GM23248 (cell line): Measurements from ENCODE around the gene NAB1. TPM values are rescaled to one million over a fixed set of nuclear protein-coding genes. Genes with fewer than 3 reads are reported as not detected.

Experiments used
- DNase-seq: peaks from one replicate; pipeline ENCODE4 v3.0.0-alpha.2; 2015
- H2AFZ ChIP-seq: fragments of 200-600 bp; sonication (generic); 2 replicates; pipeline ENCODE4 v1.6.1; 2016; ENCODE audit warnings: antibody characterized with exemption
- H3F3A ChIP-seq: fragments of 200-600 bp; sonication (generic); 2 replicates; pipeline ENCODE4 v1.6.1; 2016; ENCODE audit warnings: mild to moderate bottlenecking, antibody characterized with exemption, mixed run types; ENCODE audit not compliant: insufficient read depth
- H3K27ac ChIP-seq: fragments of 200-600 bp; sonication (generic); 2 replicates; pipeline ENCODE4 v1.5.1; 2016; ENCODE audit warnings: mild to moderate bottlenecking
- H3K27me3 ChIP-seq: fragments of 200-600 bp; sonication (generic); replicated peaks from 2 replicates; pipeline ENCODE4 v1.6.1; 2016; ENCODE audit warnings: mild to moderate bottlenecking; ENCODE audit not compliant: insufficient read depth
- H3K36me3 ChIP-seq: fragments of 200-600 bp; sonication (generic); 2 replicates; pipeline ENCODE4 v1.6.1; 2016; ENCODE audit warnings: low read depth, mild to moderate bottlenecking
- H3K4me1 ChIP-seq: fragments of 200-600 bp; sonication (generic); 2 replicates; pipeline ENCODE4 v1.6.1; 2016; ENCODE audit warnings: mild to moderate bottlenecking; ENCODE audit not compliant: insufficient read depth
- H3K4me2 ChIP-seq: fragments of 200-600 bp; sonication (generic); one replicate; pipeline ENCODE4 v1.6.1; 2016; ENCODE audit warnings: mild to moderate bottlenecking; ENCODE audit not compliant: unreplicated experiment
- H3K4me3 ChIP-seq: fragments of 200-600 bp; sonication (generic); 2 replicates; pipeline ENCODE4 v1.5.1; 2016; ENCODE audit warnings: mild to moderate bottlenecking
- H3K79me2 ChIP-seq: fragments of 200-600 bp; sonication (generic); 2 replicates; pipeline ENCODE4 v1.6.1; 2016; ENCODE audit warnings: mild to moderate bottlenecking; ENCODE audit not compliant: insufficient read depth
- H3K9ac ChIP-seq: fragments of 200-600 bp; sonication (generic); 2 replicates; pipeline ENCODE4 v1.6.1; 2016; ENCODE audit warnings: mild to moderate bottlenecking
- H3K9me2 ChIP-seq: fragments of 200-600 bp; sonication (generic); 2 replicates; pipeline ENCODE4 v1.6.1; 2016; ENCODE audit warnings: mixed run types, mild to moderate bottlenecking, moderate library complexity; ENCODE audit not compliant: insufficient read depth
- H3K9me3 ChIP-seq: fragments of 200-600 bp; sonication (generic); one replicate; pipeline ENCODE4 v1.6.1; 2017; ENCODE audit warnings: low read depth
- H4K20me1 ChIP-seq: fragments of 200-600 bp; sonication (generic); 2 replicates; pipeline ENCODE4 v1.6.0; 2016; ENCODE audit not compliant: insufficient read depth
- EZH2 ChIP-seq: fragments of 200-600 bp; sonication (generic); IDR thresholded peaks from 2 replicates; pipeline ENCODE4 v1.6.1; 2018; ENCODE audit warnings: antibody characterized with exemption, mild to moderate bottlenecking; ENCODE audit not compliant: insufficient read depth, poor library complexity, severe bottlenecking
- EZH2phosphoT487 ChIP-seq: fragments of 200-600 bp; sonication (generic); IDR thresholded peaks from 2 replicates; pipeline ENCODE4 v1.6.1; 2018; ENCODE audit warnings: antibody characterized with exemption, moderate library complexity, mild to moderate bottlenecking, low read depth; ENCODE audit not compliant: insufficient read depth
- whole genome bisulfite sequencing, 2 experiments: methylation state at CpG; one replicate each; pipeline ENCODE4 v1.1.6; 2015 to 2017; ENCODE audit warnings: low lambda C conversion rate in 2 of 2, low coverage in 1 of 2; ENCODE audit errors: missing lambda C conversion rate in 2 of 2; 5-methylcytosine and 5-hydroxymethylcytosine counted together
- in situ Hi-C: fragments of 300-500 bp; cut with MboI; formaldehyde crosslinking; loops from 2 replicates; pipeline ENCODE4 v1.15.0; 2020
- polyA plus RNA-seq: library from polyadenylated mRNA; unstranded; fragments of >200 nt; fragmentation: Nextera tagmentation; extraction: Ambion mirVana; gene quantifications from 2 replicates; pipeline ENCODE4 v1.2.1, GENCODE V29; 2016
- total RNA-seq: library from RNA; depleted of rRNA; stranded (reverse); fragments of >200 nt; shearing (Covaris generic); gene quantifications from 2 replicates; pipeline ENCODE4 v1.2.3, GENCODE V29; 2014; rRNA removed

The NAB1 gene, protein sequence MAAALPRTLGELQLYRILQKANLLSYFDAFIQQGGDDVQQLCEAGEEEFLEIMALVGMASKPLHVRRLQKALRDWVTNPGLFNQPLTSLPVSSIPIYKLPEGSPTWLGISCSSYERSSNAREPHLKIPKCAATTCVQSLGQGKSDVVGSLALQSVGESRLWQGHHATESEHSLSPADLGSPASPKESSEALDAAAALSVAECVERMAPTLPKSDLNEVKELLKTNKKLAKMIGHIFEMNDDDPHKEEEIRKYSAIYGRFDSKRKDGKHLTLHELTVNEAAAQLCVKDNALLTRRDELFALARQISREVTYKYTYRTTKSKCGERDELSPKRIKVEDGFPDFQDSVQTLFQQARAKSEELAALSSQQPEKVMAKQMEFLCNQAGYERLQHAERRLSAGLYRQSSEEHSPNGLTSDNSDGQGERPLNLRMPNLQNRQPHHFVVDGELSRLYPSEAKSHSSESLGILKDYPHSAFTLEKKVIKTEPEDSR
- total RNA-seq (44.1 and 48.3 TPM in 2 replicates), polyA plus RNA-seq (13.0 TPM in 2 replicates)

DNA sequence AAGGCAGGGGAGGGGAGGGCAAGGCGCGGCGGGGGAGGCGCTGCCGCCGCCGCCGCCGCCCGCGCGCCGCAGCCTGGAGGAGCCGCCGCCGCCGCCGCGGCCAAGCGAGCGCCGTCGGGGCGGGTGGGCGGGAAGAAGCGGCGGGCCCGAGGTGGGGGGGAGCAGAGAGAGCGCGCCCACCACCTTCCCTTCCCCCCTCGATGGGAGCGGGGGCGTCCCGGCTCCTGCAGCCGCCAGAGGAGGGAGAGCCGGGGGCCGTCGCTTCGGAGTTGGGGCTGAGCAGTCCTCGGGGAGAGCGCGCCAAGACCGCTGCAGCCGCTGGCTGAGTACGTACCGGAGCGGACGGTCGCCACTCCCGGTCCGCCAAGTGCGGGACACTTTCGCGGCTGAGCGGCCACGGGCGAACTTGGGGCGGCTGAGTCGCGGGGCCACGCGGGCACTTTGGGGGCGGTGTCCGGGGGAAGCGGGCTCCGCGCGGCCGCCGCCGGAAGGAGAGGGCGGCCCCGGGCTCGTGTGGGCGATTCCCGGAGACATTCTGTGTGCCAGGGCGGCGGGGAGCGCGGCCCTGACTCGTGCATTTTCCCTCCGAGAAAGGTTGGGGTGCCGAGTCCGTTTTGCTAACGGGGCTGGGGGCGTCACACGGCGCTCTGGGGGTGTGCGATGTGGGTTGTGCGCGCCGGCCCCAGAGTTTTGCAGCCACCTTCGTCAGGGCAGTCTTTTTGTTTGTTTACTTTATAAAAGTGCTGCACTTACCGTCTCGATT, at the start of gene NAB1:
NAB1 (plus strand) TSS at position 49 of the 763 bp plus-strand sequence. CDS start 10,094 bp downstream, outside the sequence.
- peak within 1 kb of the TSS; percentile 84 for H3K27ac ChIP-seq
- no peaks in the 10 kb centered on the region for H3K9me2 ChIP-seq
- peak within 1 kb of the TSS; percentile 83 for H2AFZ ChIP-seq
- TF ChIP-seq EZH2 = no peak
- DNase-seq = peak; percentile 74
- in situ Hi-C loops = no loop called here
- peaks cover 45% of the 10 kb centered on the region for H3K79me2 ChIP-seq
- H3F3A ChIP-seq = peaks cover 30% of the 10 kb centered on the region
- H3K9ac ChIP-seq = peak within 1 kb of the TSS; percentile 91
- peak within 1 kb of the TSS; percentile 90 for H3K4me3 ChIP-seq
- H3K9me3 ChIP-seq = no peaks in the 10 kb centered on the region
- peaks cover 47% of the 10 kb centered on the region for H3K4me1 ChIP-seq
- WGBS, 2 experiments = 0% methylated on average over 45 to 68 of the region's 95 CpGs
- no peaks in the 10 kb centered on the region for H4K20me1 ChIP-seq
- H3K27me3 ChIP-seq = no peaks in the 10 kb centered on the region
- H3K36me3 ChIP-seq = no peaks in the 10 kb centered on the region
- peak within 1 kb of the TSS; percentile 93 for H3K4me2 ChIP-seq

GRCh38 chr2:190599546-190600220, 49.2 kb upstream of the NAB1 start:
- peaks cover 3% of the 10 kb centered on the region; the same call in 1 of the 2 replicates for H3K4me1 ChIP-seq
- WGBS, 2 experiments = 83 to 85% methylated on average over 8 of the region's 8 CpGs
- in situ Hi-C loops = no loop called here

GRCh38 chr2:190600293-190601103, 48.4 kb upstream of the NAB1 start:
- Histone ChIP-seq H3K27me3 (no peaks in the 10 kb centered on the region), H3K36me3 (no peaks in the 10 kb centered on the region), H3K4me1 (peaks cover 3% of the 10 kb centered on the region; the same call in 1 of the 2 replicates), H3F3A (no peaks in the 10 kb centered on the region), H3K9me2 (no peaks in the 10 kb centered on the region), H3K4me3 (no peak overlapping the region), H4K20me1 (no peaks in the 10 kb centered on the region), H3K27ac (no peak overlapping the region), H2AFZ (no peak overlapping the region), H3K9me3 (no peaks in the 10 kb centered on the region), H3K79me2 (no peaks in the 10 kb centered on the region), H3K4me2 (no peak overlapping the region), H3K9ac (no peak overlapping the region)
- DNase-seq = no peak
- WGBS, 2 experiments = 55 to 70% methylated on average over 5 of the region's 5 CpGs
- TF ChIP-seq EZH2phosphoT487 = no peak
- no peak for TF ChIP-seq EZH2
- in situ Hi-C loops = no loop called here

More at GRCh38 chr2:190599546-190600220, 49.2 kb upstream of the NAB1 start:
- H3K36me3 ChIP-seq = no peaks in the 10 kb centered on the region
- H2AFZ ChIP-seq = no peak overlapping the region
- TF ChIP-seq EZH2phosphoT487 (no peak), EZH2 (no peak)
- no peaks in the 10 kb centered on the region for H3K79me2 ChIP-seq
- no peak overlapping the region for H3K4me3 ChIP-seq
- H3K27me3 ChIP-seq = no peaks in the 10 kb centered on the region
- no peak overlapping the region for H3K9ac ChIP-seq
- no peaks in the 10 kb centered on the region for H3F3A ChIP-seq
- no peaks in the 10 kb centered on the region for H4K20me1 ChIP-seq
- DNase-seq = no peak
- no peak overlapping the region for H3K4me2 ChIP-seq
- H3K9me2 ChIP-seq = no peaks in the 10 kb centered on the region
- H3K27ac ChIP-seq = no peak overlapping the region
- H3K9me3 ChIP-seq = no peaks in the 10 kb centered on the region
